HCT116 (cell line): ENCODE data around the gene IRX3. TPM values are rescaled to one million over a fixed set of nuclear protein-coding genes. Genes with fewer than 3 reads are reported as not detected.
A peak's percentile ranks its signal among the peaks of the same experiment; 100 is the strongest.

Experiments used
- ATAC-seq: fragments of 200-7000 bp; cut with Tn5 transposase; 2 replicates; pipeline ENCODE4 v1.9.1; 2020; ENCODE audit warnings: mild to moderate bottlenecking, moderate library complexity
- BruUV-seq: library from RNA; stranded (reverse); fragments of 400-500 nt; replicated peaks from 2 replicates; lab custom pipeline; 2021; lab: Mats Ljungman, UMichigan
- CTCF ChIA-PET: fragments of 300-600 bp; sonication (Branson Sonifier 250); formaldehyde crosslinking; loops from one replicate; lab custom pipeline; 2021; ENCODE audit warnings: antibody characterized with exemption; lab: Charles Lee
- POLR2A ChIA-PET: fragments of 300-600, 350-600 bp; sonication (Branson Sonifier 250); formaldehyde crosslinking; loops from one replicate; lab custom pipeline; 2021; ENCODE audit warnings: antibody characterized with exemption; lab: Charles Lee
- RAD21 ChIA-PET, 2 experiments: fragments of 300-600 bp; sonication (Branson Sonifier 250); formaldehyde crosslinking; loops; one replicate each; lab custom pipeline; 2023; ENCODE audit warnings: low total read pairs in 2 of 2; ENCODE audit not compliant: uncharacterized antibody in 2 of 2, unreplicated experiment in 2 of 2, low non-redundant PET in 1 of 2; lab: Charles Lee
- DNase-seq: peaks from one replicate; pipeline ENCODE4 v3.0.0-alpha.2; 2010; ENCODE audit warnings: low read depth, low spot score
- H2AFZ ChIP-seq: fragments of 200-600 bp; shearing (Covaris generic), sonication (generic); 2 replicates; pipeline ENCODE4 v1.6.1; 2017; ENCODE audit warnings: low read depth, mixed run types, mixed read lengths, antibody characterized with exemption, low read length; ENCODE audit not compliant: poor library complexity, severe bottlenecking
- H3K27ac ChIP-seq: 2 replicates; pipeline ENCODE4 v1.5.1; 2012; ENCODE audit warnings: low read depth, low read length
- H3K27me3 ChIP-seq: fragments of 200-600 bp; sonication (generic); 2 replicates; pipeline ENCODE4 v1.6.1; 2016; ENCODE audit warnings: mixed run types, low read length, mixed read lengths; ENCODE audit not compliant: insufficient read depth
- H3K36me3 ChIP-seq, 2 experiments: fragments of 200-500 bp in 1 of 2; fragments of 200-600 bp in 1 of 2; sonication (Bioruptor generic) in 1 of 2; sonication (generic) in 1 of 2; 2 replicates each; pipeline versions ENCODE4 v1.5.1 to v1.6.1; 2014 to 2016; ENCODE audit warnings: low read length in 2 of 2, inconsistent platforms in 1 of 2, mixed read lengths in 1 of 2, mixed run types in 1 of 2; ENCODE audit not compliant: insufficient read depth in 2 of 2, control insufficient read depth in 1 of 2
- H3K4me1 ChIP-seq, 2 experiments: fragments of 200-600 bp in 1 of 2; sonication (generic) in 1 of 2; 2 replicates each; pipeline versions ENCODE4 v1.5.1 to v1.6.1; 2012 to 2017; ENCODE audit warnings: low read length in 2 of 2, inconsistent platforms in 1 of 2, mild to moderate bottlenecking in 1 of 2, mixed read lengths in 1 of 2, mixed run types in 1 of 2, moderate library complexity in 1 of 2; ENCODE audit not compliant: insufficient read depth in 2 of 2, control insufficient read depth in 1 of 2
- H3K4me2 ChIP-seq: fragments of 200-600 bp; sonication (generic); 2 replicates; pipeline ENCODE4 v1.6.1; 2017; ENCODE audit warnings: mixed run types, low read length, mixed read lengths
- H3K4me3 ChIP-seq, 2 experiments: fragments of 200-600 bp in 1 of 2; sonication (generic) in 1 of 2; replicated peaks in 1 of 2; 2 replicates each; pipeline ENCODE4 v1.5.1; 2011 to 2016; ENCODE audit warnings: low read length in 2 of 2, control low read depth in 1 of 2, low read depth in 1 of 2, mild to moderate bottlenecking in 1 of 2, mixed read lengths in 1 of 2, mixed run types in 1 of 2
- H3K79me2 ChIP-seq: fragments of 200-600 bp; sonication (generic); 2 replicates; pipeline ENCODE4 v1.6.1; 2017; ENCODE audit warnings: mild to moderate bottlenecking, mixed run types, low read length, moderate library complexity, mixed read lengths; ENCODE audit not compliant: insufficient read depth
- H3K9ac ChIP-seq: fragments of 200-600 bp; sonication (generic); 2 replicates; pipeline ENCODE4 v1.6.1; 2016; ENCODE audit warnings: low read length, mixed read lengths
- H3K9me2 ChIP-seq: fragments of 200-600 bp; sonication (generic), shearing (Covaris generic); 2 replicates; pipeline ENCODE4 v1.6.1; 2017; ENCODE audit warnings: mixed run types, mild to moderate bottlenecking, moderate library complexity; ENCODE audit not compliant: insufficient read depth
- H3K9me3 ChIP-seq, 2 experiments: fragments of 200-500 bp in 1 of 2; fragments of 200-600 bp in 1 of 2; sonication (Bioruptor generic) in 1 of 2; sonication (generic) in 1 of 2; 2 replicates each; pipeline ENCODE4 v1.6.1; 2014 to 2017; ENCODE audit warnings: low read length in 2 of 2, mixed read lengths in 2 of 2, inconsistent platforms in 1 of 2, low read depth in 1 of 2, mild to moderate bottlenecking in 1 of 2, mixed run types in 1 of 2, moderate library complexity in 1 of 2; ENCODE audit not compliant: control insufficient read depth in 1 of 2, insufficient read depth in 1 of 2
- H4K20me1 ChIP-seq: fragments of 200-600 bp; sonication (generic), shearing (Covaris generic); 2 replicates; pipeline ENCODE4 v1.6.1; 2017; ENCODE audit warnings: mixed run types, mild to moderate bottlenecking, moderate library complexity; ENCODE audit not compliant: insufficient read depth
- CTCF ChIP-seq, 3 experiments: fragments of 200-600 bp in 1 of 3; sonication (generic) in 1 of 3; IDR thresholded peaks in 2 of 3; conservative IDR thresholded peaks in 1 of 3; 2 replicates each; pipeline ENCODE4 v1.5.1; 2012 to 2017; ENCODE audit warnings: low read depth in 2 of 3, low read length in 2 of 3, antibody characterized with exemption in 1 of 3, borderline replicate concordance in 1 of 3, control low read depth in 1 of 3, mild to moderate bottlenecking in 1 of 3, mixed read lengths in 1 of 3, mixed run types in 1 of 3, moderate library complexity in 1 of 3; ENCODE audit not compliant: insufficient read depth in 1 of 3
- JUND ChIP-seq: IDR thresholded peaks from 2 replicates; pipeline ENCODE4 v1.6.1; 2012
- POLR2AphosphoS5 ChIP-seq: IDR thresholded peaks from 2 replicates; pipeline ENCODE4 v1.6.1; 2011; ENCODE audit warnings: mild to moderate bottlenecking, low read depth, low read length, moderate library complexity
- RAD21 ChIP-seq: IDR thresholded peaks from 2 replicates; pipeline ENCODE4 v1.6.1; 2012; ENCODE audit warnings: low read depth, mild to moderate bottlenecking
- SRF ChIP-seq: IDR thresholded peaks from 2 replicates; pipeline ENCODE4 v1.6.1; 2012; ENCODE audit warnings: low read depth
- ZFX ChIP-seq: fragments of 450-650 bp; IDR thresholded peaks from 2 replicates; pipeline ENCODE4 v1.6.1; 2017
- intact Hi-C: fragments of 100-400 bp; cut with micrococcal nuclease; formaldehyde crosslinking; loops from 2 replicates; pipeline ENCODE4 v1.10.0; 2022
- total RNA-seq: library from RNA; stranded (reverse); gene quantifications from one replicate; pipeline ENCODE4 v1.2.1, GENCODE V29; 2021; ENCODE audit not compliant: unreplicated experiment
- TF ChIP-seq, protein P1 (sequence below): IDR thresholded peaks from 2 replicates; pipeline ENCODE4 v1.6.1; 2011; ENCODE audit warnings: mild to moderate bottlenecking, low read length, moderate library complexity; ENCODE audit not compliant: insufficient replicate concordance; ENCODE audit errors: extremely low read depth

Gene IRX3
- total RNA-seq, 1 experiment from 2014 or later = 2.0 TPM

- TF ChIP-seq, protein P1, sequence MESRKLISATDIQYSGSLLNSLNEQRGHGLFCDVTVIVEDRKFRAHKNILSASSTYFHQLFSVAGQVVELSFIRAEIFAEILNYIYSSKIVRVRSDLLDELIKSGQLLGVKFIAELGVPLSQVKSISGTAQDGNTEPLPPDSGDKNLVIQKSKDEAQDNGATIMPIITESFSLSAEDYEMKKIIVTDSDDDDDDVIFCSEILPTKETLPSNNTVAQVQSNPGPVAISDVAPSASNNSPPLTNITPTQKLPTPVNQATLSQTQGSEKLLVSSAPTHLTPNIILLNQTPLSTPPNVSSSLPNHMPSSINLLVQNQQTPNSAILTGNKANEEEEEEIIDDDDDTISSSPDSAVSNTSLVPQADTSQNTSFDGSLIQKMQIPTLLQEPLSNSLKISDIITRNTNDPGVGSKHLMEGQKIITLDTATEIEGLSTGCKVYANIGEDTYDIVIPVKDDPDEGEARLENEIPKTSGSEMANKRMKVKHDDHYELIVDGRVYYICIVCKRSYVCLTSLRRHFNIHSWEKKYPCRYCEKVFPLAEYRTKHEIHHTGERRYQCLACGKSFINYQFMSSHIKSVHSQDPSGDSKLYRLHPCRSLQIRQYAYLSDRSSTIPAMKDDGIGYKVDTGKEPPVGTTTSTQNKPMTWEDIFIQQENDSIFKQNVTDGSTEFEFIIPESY = no peak
- TF ChIP-seq POLR2AphosphoS5 (no peak), ZFX (no peak), CTCF (IDR thresholded peaks at IDR 0.05 in 2 of 3, conservative IDR thresholded peaks at IDR 0.05 in 1 of 3; ENCODE audit: borderline replicate concordance in 1 of 3, insufficient read depth in 1 of 3, low read depth in 2 of 3, low read length in 2 of 3) (no peak)
Measured at GRCh38 chr16:54245788-54246453, 40.7 kb downstream of the IRX3 start (continued).

DNA sequence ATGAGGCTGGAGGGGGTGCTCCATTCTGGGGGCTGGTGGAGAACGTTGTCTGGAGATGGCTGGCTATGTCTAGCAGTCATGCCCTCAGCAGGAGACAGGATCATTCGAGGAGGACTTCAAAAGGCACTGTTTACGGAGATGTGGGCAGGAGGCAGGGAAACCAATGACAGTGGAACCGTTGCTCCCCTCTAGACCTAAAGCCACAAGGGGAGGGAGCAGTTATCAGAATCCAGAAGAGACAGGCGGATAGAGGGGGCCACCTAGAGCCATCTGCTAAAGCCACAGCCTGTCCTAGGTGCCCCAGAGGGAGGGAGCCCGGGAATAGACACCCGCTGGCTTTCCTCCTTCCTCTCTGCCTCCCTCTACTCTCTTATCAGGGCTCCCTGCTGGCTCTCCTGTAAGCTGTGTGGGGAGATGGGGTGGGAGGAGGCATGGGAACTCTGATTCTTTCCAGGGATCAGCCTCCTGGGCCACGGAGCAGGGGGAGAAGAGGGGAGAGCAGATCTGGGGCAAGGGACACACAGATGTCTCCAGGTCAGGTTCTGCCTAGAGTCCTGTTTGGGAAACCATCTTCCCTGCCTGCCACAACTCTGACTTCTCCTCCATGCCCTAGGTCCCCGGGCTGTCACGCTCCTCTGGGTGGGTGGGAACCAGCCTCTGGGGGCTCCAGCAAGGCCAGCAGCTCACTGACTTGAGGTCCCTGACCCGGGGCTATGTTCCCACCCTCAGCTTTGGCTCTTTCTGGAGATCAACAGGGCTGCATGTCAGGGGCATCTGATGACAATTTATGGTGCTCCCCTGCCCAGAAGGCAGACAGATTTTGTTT, 42.3 kb downstream of the IRX3 start:
- ATAC-seq = peak; percentile 48; the same call in 1 of the 2 replicates
- ChIA-PET POLR2A (no interaction called here), CTCF (no interaction called here), RAD21 (no interaction called here)
- peaks cover 12% of the 10 kb centered on the region; the same call in 1 of the 2 replicates for H3K27me3 ChIP-seq
- no TSS peak for BruUV-seq
- H3K9ac ChIP-seq = no peak overlapping the region
- no peak overlapping the region for H2AFZ ChIP-seq
- intact Hi-C loops = no loop called here
- no peak overlapping the region for H3K4me3 ChIP-seq
- no peak overlapping the region for H3K4me2 ChIP-seq
- no peaks in the 10 kb centered on the region for H3K79me2 ChIP-seq
- no peaks in the 10 kb centered on the region for H3K9me3 ChIP-seq
- H3K36me3 ChIP-seq = no peaks in the 10 kb centered on the region
- no peak overlapping the region for H3K27ac ChIP-seq
- no peak for DNase-seq
- TF ChIP-seq RAD21 = 0 out of 2 replicates have a peak, but pooled peaks have one; percentile 11
- TF ChIP-seq JUND = no peak
- no peak for TF ChIP-seq ZFX
- TF ChIP-seq SRF = no peak
- H3K9me2 ChIP-seq = no peaks in the 10 kb centered on the region
- H3K4me1 ChIP-seq = no peaks in the 10 kb centered on the region
- no peaks in the 10 kb centered on the region for H4K20me1 ChIP-seq
